Stimulated activated CD4-positive, alpha-beta T cell treated with anti-CD3 and anti-CD28 coated beads, Interleukin-2, amount 100 ng/mL, for 48 hours (primary cell): ENCODE measurements around the gene ELK4.
"Not testable (repeated sequence)": the region's sequence is repeated elsewhere in the genome, so short reads cannot be mapped to it uniquely, and the experiment has no call there.

Experiments
- DNase-seq, 2 donors: peaks; one replicate each; pipeline ENCODE4 v3.0.0-alpha.2; 2020

ELK4 gene

DNA sequence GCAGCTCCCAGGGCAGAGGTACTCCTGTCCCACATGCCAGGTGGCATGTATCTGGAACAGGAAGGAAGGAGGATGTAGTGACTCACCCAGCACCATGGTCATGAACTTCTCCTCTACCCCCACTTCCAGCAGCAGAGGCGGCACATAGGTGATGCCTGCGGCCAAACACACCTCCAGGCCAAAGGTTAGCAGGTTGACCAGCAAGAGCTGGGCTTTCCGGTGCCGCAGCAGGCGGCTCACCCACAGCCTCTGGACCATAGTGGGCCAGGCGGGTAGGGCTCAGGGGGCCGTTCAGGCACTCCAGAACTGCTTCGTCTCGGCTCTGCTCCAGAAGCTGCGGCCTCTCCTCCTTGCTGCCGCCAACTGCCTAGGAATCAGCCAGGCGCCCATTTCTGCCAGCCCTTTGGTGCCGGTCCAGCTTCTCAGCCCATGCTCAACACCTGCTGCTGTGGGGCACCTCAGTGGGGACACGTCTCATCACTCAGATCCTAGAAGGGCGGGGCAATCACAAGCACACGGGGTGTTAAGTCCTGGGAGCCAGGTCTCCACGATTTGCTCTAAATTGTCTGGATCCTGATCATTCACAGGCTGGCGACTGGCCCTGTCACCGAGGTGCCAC lies 32.7 kb upstream of the ELK4 start:
- no peak for DNase-seq

DNA sequence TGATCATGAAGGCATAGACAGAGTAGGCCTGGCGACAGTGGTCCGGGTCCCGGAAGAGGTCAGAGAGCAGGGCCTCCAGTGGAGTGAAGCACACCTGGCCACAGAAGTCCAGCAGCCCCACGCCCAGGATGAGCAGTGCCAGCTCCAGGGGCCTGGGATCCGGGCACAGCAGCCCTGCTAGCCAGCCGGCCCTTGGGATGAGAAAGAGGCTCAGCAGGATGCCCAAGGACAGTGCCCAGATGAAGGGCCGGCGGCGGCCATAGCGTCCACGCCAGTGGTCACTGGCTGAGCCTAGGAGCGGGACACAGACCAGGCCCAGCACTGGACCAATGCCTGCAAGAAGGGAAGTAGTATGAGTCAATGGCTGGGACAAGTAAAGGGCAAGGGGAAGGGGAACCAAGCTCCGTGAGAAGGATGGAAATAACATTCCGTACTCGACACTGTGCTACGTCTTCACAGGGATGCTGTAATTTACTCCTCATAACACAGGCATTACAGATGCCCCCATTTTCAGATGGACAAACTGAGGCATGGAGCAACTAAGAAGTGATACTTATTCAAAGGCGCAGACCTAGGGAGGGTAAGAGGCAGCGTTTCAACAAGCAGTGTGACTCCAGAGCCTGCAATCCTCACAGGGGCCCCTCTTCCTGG lies 31.6 kb upstream of the ELK4 start:
- DNase-seq, result no peak

DNA sequence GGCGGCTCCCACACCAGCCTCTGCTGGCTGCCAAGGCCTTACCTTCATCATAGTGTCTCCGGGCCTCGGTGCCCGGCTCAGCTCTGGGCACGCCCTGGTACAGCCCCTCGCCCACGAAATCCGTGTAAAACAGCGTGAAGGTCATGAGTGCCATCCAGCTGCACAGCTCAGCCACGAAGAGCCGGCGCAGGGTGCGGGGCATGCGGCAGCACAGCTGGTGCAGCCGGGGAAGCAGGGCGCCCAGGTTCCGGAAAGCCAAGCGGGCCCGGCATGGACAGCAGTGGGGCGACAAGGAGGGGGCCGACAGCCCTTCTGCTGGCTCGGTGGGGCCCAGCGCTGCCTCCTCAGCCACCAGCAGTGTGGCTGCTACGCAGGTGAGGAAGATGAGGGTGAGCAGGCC lies 31.0 kb upstream of the ELK4 start:
- DNase-seq, result no peak

DNA sequence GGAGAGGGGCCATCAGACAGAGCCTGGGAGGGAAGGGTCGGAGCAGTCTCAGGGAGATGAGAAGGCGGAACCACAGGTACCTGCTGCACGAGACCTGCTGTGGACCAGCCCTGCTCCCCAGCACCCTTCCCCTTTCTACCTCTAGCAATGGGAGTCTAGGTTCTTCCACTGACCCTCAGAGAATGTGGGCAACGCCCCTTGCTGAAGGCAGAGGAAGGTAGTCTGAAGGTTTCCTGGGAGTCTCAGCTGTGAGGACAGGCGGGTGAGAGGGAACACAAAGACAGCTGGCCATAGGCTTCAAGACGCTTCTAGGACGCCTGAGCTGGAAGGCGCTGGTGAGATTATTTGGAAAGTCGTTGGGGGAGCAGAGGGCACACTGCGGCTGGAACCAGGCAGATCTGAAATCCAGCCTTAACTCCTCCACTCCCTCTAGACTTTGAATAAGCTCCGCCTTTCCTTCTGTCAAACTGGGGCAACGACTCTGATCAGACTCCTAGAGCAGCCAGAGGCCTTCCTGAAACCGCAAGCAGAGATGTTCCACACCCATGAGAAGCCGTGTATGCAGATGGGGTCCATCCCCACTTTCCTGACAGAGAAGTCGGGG lies 30.4 kb upstream of the ELK4 start:
- no peak for DNase-seq

DNA sequence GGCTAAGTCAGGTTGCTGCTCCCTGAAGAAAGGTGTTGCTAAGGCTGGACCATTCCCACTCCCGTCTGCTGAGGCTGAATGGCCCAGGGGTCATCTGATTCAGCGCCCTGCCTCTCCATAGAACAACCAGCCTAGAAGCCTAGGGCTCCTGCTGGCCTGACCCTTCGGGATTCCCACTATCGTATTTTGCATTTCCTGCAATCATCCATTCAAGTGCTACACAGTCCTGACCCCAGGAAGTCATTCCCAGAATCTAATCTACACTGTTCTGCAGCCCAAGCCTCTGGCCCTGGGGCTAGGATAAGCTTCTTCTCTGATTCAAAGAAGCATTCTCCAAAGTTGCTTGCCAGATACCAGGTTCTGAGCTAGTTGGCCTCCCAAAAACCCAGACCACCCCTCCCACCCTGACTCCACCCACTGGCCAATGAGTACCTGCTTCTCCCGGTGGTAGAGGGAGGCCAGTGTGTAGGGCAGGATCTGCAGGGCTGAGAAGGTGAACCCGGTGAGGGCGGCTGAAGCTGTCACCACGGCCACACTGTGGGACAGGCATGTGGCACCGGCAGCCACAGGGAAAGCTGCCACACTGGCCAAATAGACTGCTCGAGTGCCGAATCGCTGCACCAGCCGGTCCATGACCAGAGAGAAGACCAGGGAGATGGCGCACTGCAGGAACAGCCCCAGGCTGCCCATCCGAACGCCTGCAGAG lies 29.8 kb upstream of the ELK4 start:
- no peak for DNase-seq

GRCh38 chr1:205660361-205660760 lies 28.6 kb upstream of the ELK4 start:
- no peak for DNase-seq

DNA sequence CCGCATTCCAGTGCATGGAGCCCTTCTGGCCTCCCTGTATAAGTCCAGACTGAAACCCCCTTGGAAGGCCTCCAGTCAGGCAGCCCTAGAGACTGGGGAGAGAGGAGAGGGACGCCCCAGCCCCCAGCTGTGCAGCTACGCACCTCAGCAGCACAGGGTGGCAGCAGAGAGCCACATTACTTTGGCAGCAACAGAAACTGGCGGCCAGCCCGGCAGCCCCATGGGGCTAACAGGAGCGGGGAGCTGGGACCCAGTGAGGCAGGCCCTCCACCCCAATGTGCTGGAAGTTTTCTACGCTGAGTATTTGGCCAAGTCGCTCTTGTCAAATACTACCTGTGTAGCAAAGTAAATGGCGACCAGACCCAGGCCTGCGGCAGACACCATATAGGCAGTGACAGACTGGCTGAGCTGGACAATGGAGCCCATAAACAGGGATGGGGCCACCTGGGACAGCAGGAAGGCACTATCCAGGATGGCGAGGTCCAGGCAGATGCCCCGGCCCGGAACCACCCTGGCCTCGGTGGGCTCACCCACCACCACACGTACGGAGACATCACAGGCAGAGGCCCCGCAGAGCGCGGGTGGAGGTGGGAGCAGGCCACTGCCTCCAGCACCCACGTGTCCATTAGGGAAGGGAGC lies 27.3 kb upstream of the ELK4 start:
- peak; percentile 72 to 74 for DNase-seq

- no peak for DNase-seq
Observed at GRCh38 chr1:205656236-205656635, 24.4 kb upstream of the ELK4 start.

- DNase-seq, result no peak
Observed at GRCh38 chr1:205652984-205653383, 21.2 kb upstream of the ELK4 start.

GRCh38 chr1:205650241-205650640 lies 18.4 kb upstream of the ELK4 start:
- no peak for DNase-seq

DNA sequence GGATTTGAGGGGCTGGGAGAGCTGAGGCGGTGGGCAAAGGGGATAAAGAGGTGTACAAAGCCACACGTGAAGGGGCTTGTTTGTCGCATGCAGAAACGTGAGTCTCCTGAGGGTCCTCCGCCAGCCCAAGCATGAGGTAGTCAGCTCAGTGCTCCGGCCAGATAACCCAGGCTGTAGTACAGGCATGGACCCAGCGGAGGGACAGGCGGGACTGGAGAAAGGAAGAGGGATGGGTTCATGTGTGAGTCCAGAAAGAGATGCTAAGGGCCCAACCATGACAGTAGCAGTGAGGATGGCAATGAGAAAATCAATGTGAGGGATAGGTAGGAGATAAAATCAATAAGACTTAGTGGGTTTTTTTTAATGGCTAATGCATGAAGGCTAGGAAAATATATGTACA lies 13.7 kb upstream of the ELK4 start:
- no peak for DNase-seq

- no peak for DNase-seq
Observed at GRCh38 chr1:205642679-205643307, 11.0 kb upstream of the ELK4 start.

- no peak for DNase-seq
Observed at GRCh38 chr1:205639567-205639966, 7.8 kb upstream of the ELK4 start.

- DNase-seq, result no peak
Observed at GRCh38 chr1:205637854-205638468, 6.2 kb upstream of the ELK4 start.

DNA sequence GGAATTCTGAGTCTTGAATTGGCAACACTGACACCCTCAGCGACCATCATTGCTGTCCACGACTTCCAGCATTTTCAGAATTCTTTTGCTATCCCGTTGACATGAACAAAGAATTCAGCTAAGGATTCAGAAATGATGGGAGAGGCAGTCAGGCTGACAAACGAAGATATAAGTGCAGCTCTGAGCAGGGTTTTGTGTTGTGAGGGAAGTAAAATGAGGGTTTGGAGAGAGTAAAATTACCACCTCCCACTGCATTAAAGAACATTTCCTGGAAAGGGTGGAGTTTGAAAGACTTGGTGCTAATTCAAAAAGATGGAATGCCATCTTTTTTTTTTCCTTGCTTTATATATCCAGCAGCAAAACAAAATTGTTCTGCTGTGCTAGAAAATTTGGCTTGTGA lies 4.9 kb upstream of the ELK4 start:
- DNase-seq, result no peak

DNA sequence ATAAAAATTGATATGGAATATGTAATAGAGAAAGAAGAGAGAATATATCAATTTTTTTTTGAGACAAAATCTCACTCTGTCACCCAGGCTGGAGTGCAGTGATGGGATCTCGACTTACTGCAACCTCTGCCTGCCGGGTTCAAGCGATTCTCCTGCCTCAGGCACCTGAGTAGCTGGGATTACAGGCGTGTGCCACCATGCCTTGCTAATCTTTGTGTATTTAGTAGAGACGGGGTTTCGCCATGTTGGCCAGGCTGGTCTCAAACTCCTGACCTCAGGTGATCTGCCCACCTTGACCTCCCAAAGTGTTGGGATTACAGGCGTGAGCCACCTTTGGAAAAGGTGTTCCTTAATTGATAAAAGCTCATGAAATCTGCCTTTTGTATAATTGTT lies 4.3 kb upstream of the ELK4 start:
- not testable (repeated sequence) for DNase-seq

GRCh38 chr1:205633421-205633976 lies 1.7 kb upstream of the ELK4 start:
- DNase-seq, result no peak

DNA sequence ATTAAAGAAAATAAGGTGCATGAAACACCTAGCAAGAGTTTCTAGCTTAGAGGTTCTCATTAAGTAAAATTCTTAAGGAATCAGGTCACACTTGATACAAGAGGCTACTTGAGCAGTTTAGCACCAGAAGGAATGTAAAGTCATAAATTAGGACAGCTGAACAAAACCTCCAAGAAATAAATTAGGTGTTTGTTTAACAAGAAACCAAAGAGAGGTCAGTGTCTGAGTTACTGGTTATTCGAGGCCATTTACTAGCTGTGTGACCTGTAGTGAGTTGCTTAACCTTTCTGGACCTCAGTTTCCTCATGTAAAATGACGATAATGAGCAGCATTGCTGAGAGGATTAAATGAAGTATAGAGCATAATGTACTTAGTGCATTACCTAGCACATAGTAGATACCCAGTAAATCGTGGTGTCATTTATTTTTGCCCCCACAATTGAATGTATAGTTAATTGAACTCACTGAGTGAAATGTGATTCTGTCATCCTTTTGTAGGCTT lies 908 bp upstream of the ELK4 start:
- no peak for DNase-seq

- DNase-seq, result peak; percentile 68
Observed at GRCh38 chr1:205631010-205631767, 622 bp downstream of the ELK4 start.

GRCh38 chr1:205630651-205631009 lies 1.2 kb downstream of the ELK4 start:
- DNase-seq, result no peak

DNA sequence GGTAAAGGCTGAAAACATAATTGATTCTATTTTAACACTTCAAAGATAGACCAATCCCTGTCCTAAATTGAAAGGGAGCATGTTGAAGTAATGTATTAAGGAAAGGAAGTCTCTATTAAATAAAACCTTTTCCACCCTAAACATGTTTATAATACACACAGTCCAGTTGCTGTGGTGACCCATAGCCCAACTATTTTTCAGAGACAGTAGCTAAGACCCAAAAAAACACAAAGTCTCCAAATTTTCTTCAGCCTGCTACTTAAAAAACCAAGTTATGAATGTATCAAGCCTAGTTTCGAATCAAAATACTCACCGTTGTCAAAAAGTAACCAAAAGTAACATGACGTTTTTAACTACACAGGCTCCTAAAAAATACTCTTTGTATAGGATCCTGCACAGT lies 1.6 kb downstream of the ELK4 start:
- no peak for DNase-seq
